SU-DHL-6 (cell line): ENCODE results near the gene POLE3.

Experiments used
- CTCF ChIP-seq: fragments of 200-600 bp; sonication (generic); IDR thresholded peaks from one replicate; pipeline ENCODE4 v1.5.1; 2017; ENCODE audit warnings: antibody characterized with exemption, mild to moderate bottlenecking, low read length, moderate library complexity; ENCODE audit not compliant: insufficient read depth, poor library complexity, severe bottlenecking
- EZH2phosphoT487 ChIP-seq: fragments of 200-600 bp; sonication (generic), shearing (Covaris generic); conservative IDR thresholded peaks from 2 replicates; pipeline ENCODE4 v1.6.1; 2018; ENCODE audit warnings: mild to moderate bottlenecking, antibody characterized with exemption, low read length, moderate library complexity, mixed read lengths

- no peak for TF ChIP-seq CTCF
- no peak for TF ChIP-seq EZH2phosphoT487
These were observed 28.5 kb downstream of the POLE3 start for GRCh38 chr9:113381909-113382411.
